Psoas muscle (tissue), 8 donors: Measurements from ENCODE around the gene FKBP5. TPM values are rescaled to one million over a fixed set of nuclear protein-coding genes. Genes with fewer than 3 reads are reported as not detected.

Source experiments
- ATAC-seq, 4 donors: fragments of 200-7000 bp; cut with Tn5 transposase; one replicate each; pipeline ENCODE4 v1.9.1; 2020; ENCODE audit warnings: moderate library complexity in 3 of 4, mild to moderate bottlenecking in 2 of 4
- DNase-seq, 2 donors: peaks; one replicate each; pipeline ENCODE4 v3.0.0-alpha.2; 2020
- H3K27ac ChIP-seq: fragments of 200-600 bp; one replicate; pipeline ENCODE4 v1.8.0; 2022
- H3K27me3 ChIP-seq, 3 donors: fragments of 200-600 bp in 1 of 3; one replicate each; pipeline versions ENCODE4 v1.6.1 to v1.8.0; 2013 to 2022; ENCODE audit warnings: low read length in 2 of 3, mild to moderate bottlenecking in 2 of 3, moderate library complexity in 1 of 3; ENCODE audit not compliant: insufficient read depth in 3 of 3
- H3K36me3 ChIP-seq, 2 donors: fragments of 200-600 bp in 1 of 2; one replicate each; pipeline versions ENCODE4 v1.6.1 to v1.8.0; 2013 to 2022; ENCODE audit warnings: low read depth in 1 of 2, mild to moderate bottlenecking in 1 of 2, moderate library complexity in 1 of 2; ENCODE audit not compliant: insufficient read depth in 1 of 2
- H3K4me1 ChIP-seq: fragments of 200-600 bp; one replicate; pipeline ENCODE4 v1.8.0; 2022
- H3K4me3 ChIP-seq: fragments of 200-600 bp; one replicate; pipeline ENCODE4 v1.8.0; 2022; ENCODE audit warnings: mild to moderate bottlenecking
- H3K9me3 ChIP-seq: fragments of 200-600 bp; one replicate; pipeline ENCODE4 v1.8.0; 2022
- CTCF ChIP-seq: fragments of 200-600 bp; IDR thresholded peaks from one replicate; pipeline ENCODE4 v1.8.0; 2022; ENCODE audit warnings: antibody characterized with exemption
- WGBS, 3 donors: extraction: QIAGEN DNeasy Blood & Tissue Kit; methylation state at CpG; one replicate each; pipeline versions ENCODE4 v1.1.6 to v1.1.7; 2013; 5-methylcytosine and 5-hydroxymethylcytosine counted together
- intact Hi-C, 2 donors: fragments of 100-400 bp; cut with DNase I; formaldehyde crosslinking; loops; one replicate each; pipeline versions ENCODE4 v1.11.0 to v1.14.2; 2022
- polyA plus RNA-seq, 3 donors: library from polyadenylated mRNA; stranded (reverse); fragments of 200-250 nt; gene quantifications; one replicate each; pipeline ENCODE4 v1.2.3, GENCODE V29; 2013
- total RNA-seq, 4 donors: library from RNA; stranded (reverse); fragmentation: NEBNext Ultra II Directional in 2 of 4; extraction: Animal tissue kit (Norgen Biotek cat#: 25700) in 2 of 4; gene quantifications; one replicate each; pipeline versions ENCODE4 v1.2.1 to v1.2.4, GENCODE V29; 2021 to 2023
- donor health status: healthy with polysubstance abuse.
- donor health status: DM: no; HTN: no; CAD: no; lungs with moderate emphysema.
- donor health status: Bipolar disorder and iron deficiency.
- donor health status: healthy.
- donor health status: DM: yes; HTN: yes; CAD: no.
- donor health status: DM: no; HTN: no; CAD: no.
- donor health status: DM: no; HTN: no; CAD: no.
- donor health status: DM: yes; HTN: yes; CAD: no.

FKBP5 gene
- total and polyA plus RNA-seq, 7 donors = 56.5 to 1,905 (median 542) TPM

- H3K36me3 ChIP-seq = peaks cover 0 to 7% of the 10 kb centered on the region in 2 donors
- H3K4me1 ChIP-seq = peaks cover 73% of the 10 kb centered on the region
- intact Hi-C loops = loop anchor here in 1 of 2 donors (10.0 kb wide), 1 partner anchor 70 kb away; no protein-coding TSS in a partner anchor
- ATAC-seq (no peak), DNase-seq (no peak)
- TF ChIP-seq CTCF = no peak
- H3K4me3 ChIP-seq = no peak overlapping the region
- H3K27me3 ChIP-seq = no peaks in the 10 kb centered on the region
- 74 to 90% (median 79%) methylated on average over 3 of the region's 3 CpGs for WGBS, 3 donors
- peak overlapping the region; percentile 64 for H3K27ac ChIP-seq
- no peaks in the 10 kb centered on the region for H3K9me3 ChIP-seq
These were observed 23.8 kb downstream of the FKBP5 start for GRCh38 chr6:35664945-35665344.

DNA sequence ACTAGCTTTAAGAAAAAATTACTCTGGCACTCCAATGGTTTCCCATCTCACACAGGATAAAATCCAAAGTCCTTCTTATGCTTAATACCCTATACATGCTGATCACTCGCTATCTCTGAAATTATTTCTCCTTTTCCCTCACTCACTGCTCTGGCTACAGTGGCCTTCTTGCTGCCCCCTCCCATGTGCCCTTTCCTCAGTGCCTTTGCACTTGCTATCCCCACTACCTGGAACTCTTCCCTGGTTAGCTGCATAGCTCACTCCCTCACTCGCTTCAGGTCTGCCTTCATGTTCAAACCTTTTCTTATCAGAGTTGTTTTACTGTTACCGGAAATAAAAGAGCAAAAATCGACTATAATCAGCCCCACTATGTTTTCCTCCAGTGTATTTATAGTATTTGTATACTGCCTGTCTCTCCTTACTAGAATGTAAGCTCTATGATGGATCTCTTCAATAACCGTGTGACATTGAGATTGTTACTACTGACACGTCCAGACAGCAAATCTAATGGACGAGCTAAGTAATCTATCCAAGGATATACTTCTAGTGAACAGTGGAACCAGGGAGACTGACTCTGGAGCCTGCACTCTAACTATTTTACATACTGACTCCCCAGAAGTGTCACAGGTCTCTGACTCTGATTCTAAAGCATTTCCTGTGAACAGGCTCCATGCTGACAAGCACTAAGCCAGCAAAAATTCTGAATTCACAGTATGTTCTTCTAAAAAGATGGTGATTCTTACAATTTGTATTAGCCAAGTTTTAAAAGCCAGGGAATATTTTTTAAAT is 25.1 kb downstream of the FKBP5 start:
- Histone ChIP-seq H3K4me3 (no peak overlapping the region), H3K4me1 (peaks cover 60% of the 10 kb centered on the region), H3K27me3 (no peaks in the 10 kb centered on the region), H3K36me3 (peaks cover 0 to 7% of the 10 kb centered on the region in 2 donors), H3K9me3 (no peaks in the 10 kb centered on the region), H3K27ac (peak overlapping the region; percentile 64)
- TF ChIP-seq CTCF = no peak
- WGBS, 3 donors = 51 to 71% (median 56%) methylated on average over 7 of the region's 7 CpGs
- peak; percentile 13 to 66 (median 34) for ATAC-seq
- intact Hi-C loops = loop anchor here in 1 of 2 donors (10.0 kb wide), 1 partner anchor 69 kb away; no protein-coding TSS in a partner anchor
- DNase-seq = no peak

- peak in 1 of 2 donors; percentile 45 for DNase-seq
- TF ChIP-seq CTCF = no peak
- Histone ChIP-seq H3K4me3 (no peak overlapping the region), H3K27me3 (no peaks in the 10 kb centered on the region), H3K27ac (peak overlapping the region; percentile 64), H3K36me3 (peaks cover 0 to 7% of the 10 kb centered on the region in 2 donors), H3K9me3 (no peaks in the 10 kb centered on the region), H3K4me1 (peaks cover 57% of the 10 kb centered on the region)
- 29 to 58% (median 32%) methylated on average over 7 of the region's 7 CpGs for WGBS, 3 donors
- peak; percentile 40 to 56 (median 44) for ATAC-seq
- intact Hi-C loops = loop anchor here in 1 of 2 donors (10.0 kb wide), 1 partner anchor 68 kb away; no protein-coding TSS in a partner anchor
These were observed 25.7 kb downstream of the FKBP5 start for GRCh38 chr6:35662999-35663398.

- H3K27ac ChIP-seq = peak overlapping the region; percentile 44
- H3K36me3 ChIP-seq = peaks cover 0 to 3% of the 10 kb centered on the region in 2 donors
- no peak overlapping the region for H3K4me3 ChIP-seq
- no peaks in the 10 kb centered on the region for H3K27me3 ChIP-seq
- no peaks in the 10 kb centered on the region for H3K9me3 ChIP-seq
- H3K4me1 ChIP-seq = peaks cover 26% of the 10 kb centered on the region
- peak in 3 of 4 donors; percentile 3 to 11 (median 7) for ATAC-seq
- no peak for TF ChIP-seq CTCF
- 80 to 93% (median 84%) methylated on average over 3 of the region's 3 CpGs for WGBS, 3 donors
- DNase-seq = peak in 1 of 2 donors; percentile 43
- intact Hi-C loops = no loop called here
These were observed 33.8 kb downstream of the FKBP5 start for GRCh38 chr6:35654883-35655282.
